Measurements from ENCODE around the gene BTRC. TPM values are rescaled to one million over a fixed set of nuclear protein-coding genes. Genes with fewer than 3 reads are reported as not detected.

BTRC gene
- total RNA-seq, 1 experiment from 2014 or later, result 5.7 TPM

- POLR2A ChIA-PET (ENCODE audit: unreplicated experiment), result no interaction called here
- Histone ChIP-seq H3K9ac (ENCODE audit: low read length) (no peak overlapping the region), H3K4me1 (ENCODE audit: insufficient read depth, low read length) (no peaks in the 10 kb centered on the region; the same call in 1 of the 2 replicates), H3K79me2 (ENCODE audit: low read length) (no peaks in the 10 kb centered on the region), H3K27me3 (ENCODE audit: low read length) (no peaks in the 10 kb centered on the region), H3K36me3 (ENCODE audit: low read depth, low read length) (no peaks in the 10 kb centered on the region), H3K9me2 (replicated peaks; ENCODE audit: low read length) (no peaks in the 10 kb centered on the region), H3K27ac (ENCODE audit: low read length) (no peak overlapping the region), H3K4me3 (ENCODE audit: low read length) (no peak overlapping the region), H3F3A (ENCODE audit: low read length, unreplicated experiment) (no peaks in the 10 kb centered on the region), H3K9me3 (ENCODE audit: low read length) (no peaks in the 10 kb centered on the region), H3K4me2 (ENCODE audit: low read length) (no peak overlapping the region), H4K20me1 (ENCODE audit: low read length) (no peaks in the 10 kb centered on the region), H2AFZ (ENCODE audit: low read length) (no peak overlapping the region)
- CTCF ChIA-PET, result no interaction called here
- DNase-seq (no peak), ATAC-seq (no peak)
- intact Hi-C loops (cut with micrococcal nuclease), result no loop called here
- TF ChIP-seq, protein P1, sequence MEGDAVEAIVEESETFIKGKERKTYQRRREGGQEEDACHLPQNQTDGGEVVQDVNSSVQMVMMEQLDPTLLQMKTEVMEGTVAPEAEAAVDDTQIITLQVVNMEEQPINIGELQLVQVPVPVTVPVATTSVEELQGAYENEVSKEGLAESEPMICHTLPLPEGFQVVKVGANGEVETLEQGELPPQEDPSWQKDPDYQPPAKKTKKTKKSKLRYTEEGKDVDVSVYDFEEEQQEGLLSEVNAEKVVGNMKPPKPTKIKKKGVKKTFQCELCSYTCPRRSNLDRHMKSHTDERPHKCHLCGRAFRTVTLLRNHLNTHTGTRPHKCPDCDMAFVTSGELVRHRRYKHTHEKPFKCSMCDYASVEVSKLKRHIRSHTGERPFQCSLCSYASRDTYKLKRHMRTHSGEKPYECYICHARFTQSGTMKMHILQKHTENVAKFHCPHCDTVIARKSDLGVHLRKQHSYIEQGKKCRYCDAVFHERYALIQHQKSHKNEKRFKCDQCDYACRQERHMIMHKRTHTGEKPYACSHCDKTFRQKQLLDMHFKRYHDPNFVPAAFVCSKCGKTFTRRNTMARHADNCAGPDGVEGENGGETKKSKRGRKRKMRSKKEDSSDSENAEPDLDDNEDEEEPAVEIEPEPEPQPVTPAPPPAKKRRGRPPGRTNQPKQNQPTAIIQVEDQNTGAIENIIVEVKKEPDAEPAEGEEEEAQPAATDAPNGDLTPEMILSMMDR (conservative IDR thresholded peaks at IDR 0.05; ENCODE audit: low read depth, low read length), result no peak
- TF ChIP-seq EZH2 (IDR thresholded peaks at IDR 0.05; ENCODE audit: low read length, unreplicated experiment) (no peak), EZH2phosphoT487 (IDR thresholded peaks at IDR 0.05; ENCODE audit: borderline replicate concordance, low read length) (no peak)
- BruUV-seq (replicated peaks), result no TSS peak
Observed at GRCh38 chr10:101336382-101336781, 17.6 kb upstream of the BTRC start.

GRCh38 chr10:101337836-101338235, 16.1 kb upstream of the BTRC start:
- Histone ChIP-seq H3K27ac (ENCODE audit: low read length) (no peak overlapping the region), H3K9me2 (replicated peaks; ENCODE audit: low read length) (no peaks in the 10 kb centered on the region), H4K20me1 (ENCODE audit: low read length) (no peaks in the 10 kb centered on the region), H3K79me2 (ENCODE audit: low read length) (no peaks in the 10 kb centered on the region), H3K4me2 (ENCODE audit: low read length) (no peak overlapping the region), H3K4me3 (ENCODE audit: low read length) (no peak overlapping the region), H3K9ac (ENCODE audit: low read length) (no peak overlapping the region), H3K36me3 (ENCODE audit: low read depth, low read length) (no peaks in the 10 kb centered on the region), H2AFZ (ENCODE audit: low read length) (no peak overlapping the region), H3K27me3 (ENCODE audit: low read length) (no peaks in the 10 kb centered on the region), H3F3A (ENCODE audit: low read length, unreplicated experiment) (no peaks in the 10 kb centered on the region), H3K9me3 (ENCODE audit: low read length) (no peaks in the 10 kb centered on the region), H3K4me1 (ENCODE audit: insufficient read depth, low read length) (no peaks in the 10 kb centered on the region)
- ChIA-PET CTCF (no interaction called here), POLR2A (ENCODE audit: unreplicated experiment) (no interaction called here)
- DNase-seq (no peak), ATAC-seq (no peak)
- BruUV-seq (replicated peaks), result no TSS peak
- intact Hi-C loops (cut with micrococcal nuclease), result no loop called here
- TF ChIP-seq EZH2phosphoT487 (IDR thresholded peaks at IDR 0.05; ENCODE audit: borderline replicate concordance, low read length) (no peak), EZH2 (IDR thresholded peaks at IDR 0.05; ENCODE audit: low read length, unreplicated experiment) (no peak)
- TF ChIP-seq, protein P1 (conservative IDR thresholded peaks at IDR 0.05; ENCODE audit: low read depth, low read length), result no peak

DNA sequence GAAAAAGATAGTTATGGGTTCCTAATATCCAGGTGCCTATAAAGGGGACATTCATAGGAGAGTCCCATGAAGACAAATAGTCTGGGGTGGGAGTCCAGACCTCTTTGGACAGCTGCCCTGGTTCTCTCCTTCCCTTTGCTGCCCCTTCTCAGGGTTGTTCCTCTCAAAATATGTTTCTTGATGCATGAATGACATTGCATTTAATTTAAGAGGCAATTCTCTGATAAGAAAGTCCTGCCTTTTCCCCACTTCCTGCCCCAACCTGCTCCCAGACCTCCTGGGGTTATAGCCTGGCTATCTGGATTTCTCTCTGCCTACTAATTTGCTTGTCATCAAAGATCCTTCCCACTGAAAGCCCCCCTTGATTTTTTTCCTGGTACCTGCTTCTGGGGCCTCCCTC, 12.5 kb upstream of the BTRC start:
- DNase-seq (no peak), ATAC-seq (no peak)
- BruUV-seq (replicated peaks), result no TSS peak
- Histone ChIP-seq H3K27me3 (ENCODE audit: low read length) (no peaks in the 10 kb centered on the region), H3K9ac (ENCODE audit: low read length) (no peak overlapping the region), H2AFZ (ENCODE audit: low read length) (no peak overlapping the region), H3K27ac (ENCODE audit: low read length) (no peak overlapping the region), H3K4me3 (ENCODE audit: low read length) (no peak overlapping the region), H3F3A (ENCODE audit: low read length, unreplicated experiment) (no peaks in the 10 kb centered on the region), H3K36me3 (ENCODE audit: low read depth, low read length) (no peaks in the 10 kb centered on the region), H3K9me2 (replicated peaks; ENCODE audit: low read length) (no peaks in the 10 kb centered on the region), H3K4me1 (ENCODE audit: insufficient read depth, low read length) (peaks cover 7% of the 10 kb centered on the region), H3K9me3 (ENCODE audit: low read length) (no peaks in the 10 kb centered on the region), H3K79me2 (ENCODE audit: low read length) (no peaks in the 10 kb centered on the region), H4K20me1 (ENCODE audit: low read length) (no peaks in the 10 kb centered on the region), H3K4me2 (ENCODE audit: low read length) (no peak overlapping the region)
- intact Hi-C loops (cut with micrococcal nuclease), result no loop called here
- TF ChIP-seq EZH2phosphoT487 (IDR thresholded peaks at IDR 0.05; ENCODE audit: borderline replicate concordance, low read length), result no peak
- TF ChIP-seq EZH2 (IDR thresholded peaks at IDR 0.05; ENCODE audit: low read length, unreplicated experiment), result no peak
- TF ChIP-seq, protein P1 (conservative IDR thresholded peaks at IDR 0.05; ENCODE audit: low read depth, low read length), result no peak
- CTCF ChIA-PET, result no interaction called here
- POLR2A ChIA-PET (ENCODE audit: unreplicated experiment), result no interaction called here

Measured in PC-3 (cell line).